GM13976 (cell line): ENCODE results near the gene PHLDB2.

Source experiments
- DNase-seq: peaks from one replicate; pipeline ENCODE4 v3.0.0; 2012; ENCODE audit warnings: low spot score
- in situ Hi-C: fragments of 300-500 bp; cut with MboI; formaldehyde crosslinking; loops from one replicate; pipeline ENCODE4 v1.12.0; 2022; ENCODE audit warnings: low sequenced_read_pairs, mixed read lengths, inconsistent platforms; ENCODE audit not compliant: unreplicated experiment
- TF ChIP-seq, protein P1 (sequence below): IDR thresholded peaks from 2 replicates; pipeline ENCODE4 v1.5.1; 2012; ENCODE audit warnings: borderline replicate concordance, mild to moderate bottlenecking; ENCODE audit not compliant: insufficient read depth; ENCODE audit errors: extremely low read depth, missing control alignments, control extremely low read depth

The PHLDB2 gene

DNA sequence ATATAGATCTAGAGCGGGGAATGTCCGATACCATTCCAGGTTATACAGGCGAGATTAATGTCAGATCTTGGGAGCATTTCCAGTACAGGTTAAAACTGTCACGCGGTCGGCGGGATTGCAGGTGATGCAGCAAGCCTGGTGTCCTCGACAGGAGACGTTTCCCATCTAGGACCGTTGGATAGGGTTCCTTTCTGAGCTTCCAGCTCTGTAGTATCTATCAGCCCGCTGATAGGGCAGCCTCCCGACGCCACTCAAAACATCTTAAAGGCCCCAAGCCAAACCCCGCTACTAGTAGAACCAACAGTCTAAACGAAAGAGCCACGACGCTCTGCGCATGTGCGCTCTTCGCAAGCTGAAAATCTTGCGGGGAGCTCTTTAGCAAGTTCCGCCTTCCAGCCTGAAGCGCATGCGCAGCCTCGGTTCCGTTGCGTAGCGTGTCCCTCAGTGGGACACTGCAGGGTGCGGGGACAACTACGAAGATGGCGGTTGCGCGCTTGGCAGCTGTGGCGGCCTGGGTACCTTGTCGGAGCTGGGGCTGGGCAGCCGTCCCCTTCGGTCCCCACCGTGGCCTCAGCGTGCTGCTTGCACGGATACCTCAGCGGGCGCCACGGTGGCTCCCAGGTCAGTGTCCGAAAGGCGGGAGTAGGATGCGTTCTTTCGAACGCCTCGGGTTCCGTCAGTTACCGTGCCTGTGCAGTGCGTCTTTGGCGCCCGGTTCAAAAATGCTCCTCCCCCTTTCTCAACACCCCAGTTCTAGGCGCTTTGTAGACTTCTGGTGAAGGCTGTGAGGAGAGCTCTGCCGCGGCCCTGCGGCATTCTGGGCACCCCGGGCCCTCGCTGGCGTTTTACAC is 119.7 kb downstream of the PHLDB2 start, which contains the start of gene ABHD10:
ABHD10 (plus strand) TSS at position 444 of the 851 bp plus-strand sequence; CDS start at position 480, 36 bp downstream.
- peak; percentile 90 for DNase-seq
- TF ChIP-seq, protein P1, sequence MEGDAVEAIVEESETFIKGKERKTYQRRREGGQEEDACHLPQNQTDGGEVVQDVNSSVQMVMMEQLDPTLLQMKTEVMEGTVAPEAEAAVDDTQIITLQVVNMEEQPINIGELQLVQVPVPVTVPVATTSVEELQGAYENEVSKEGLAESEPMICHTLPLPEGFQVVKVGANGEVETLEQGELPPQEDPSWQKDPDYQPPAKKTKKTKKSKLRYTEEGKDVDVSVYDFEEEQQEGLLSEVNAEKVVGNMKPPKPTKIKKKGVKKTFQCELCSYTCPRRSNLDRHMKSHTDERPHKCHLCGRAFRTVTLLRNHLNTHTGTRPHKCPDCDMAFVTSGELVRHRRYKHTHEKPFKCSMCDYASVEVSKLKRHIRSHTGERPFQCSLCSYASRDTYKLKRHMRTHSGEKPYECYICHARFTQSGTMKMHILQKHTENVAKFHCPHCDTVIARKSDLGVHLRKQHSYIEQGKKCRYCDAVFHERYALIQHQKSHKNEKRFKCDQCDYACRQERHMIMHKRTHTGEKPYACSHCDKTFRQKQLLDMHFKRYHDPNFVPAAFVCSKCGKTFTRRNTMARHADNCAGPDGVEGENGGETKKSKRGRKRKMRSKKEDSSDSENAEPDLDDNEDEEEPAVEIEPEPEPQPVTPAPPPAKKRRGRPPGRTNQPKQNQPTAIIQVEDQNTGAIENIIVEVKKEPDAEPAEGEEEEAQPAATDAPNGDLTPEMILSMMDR: no peak
- in situ Hi-C loops: no loop called here

- TF ChIP-seq, protein P1: no peak
- in situ Hi-C loops: no loop called here
- peak; percentile 48 for DNase-seq
These were observed 120.5 kb downstream of the PHLDB2 start for GRCh38 chr3:111979434-111980038.

GRCh38 chr3:111980716-111981456 is 121.8 kb downstream of the PHLDB2 start:
- TF ChIP-seq, protein P1: no peak
- no peak for DNase-seq
- in situ Hi-C loops: no loop called here

DNA sequence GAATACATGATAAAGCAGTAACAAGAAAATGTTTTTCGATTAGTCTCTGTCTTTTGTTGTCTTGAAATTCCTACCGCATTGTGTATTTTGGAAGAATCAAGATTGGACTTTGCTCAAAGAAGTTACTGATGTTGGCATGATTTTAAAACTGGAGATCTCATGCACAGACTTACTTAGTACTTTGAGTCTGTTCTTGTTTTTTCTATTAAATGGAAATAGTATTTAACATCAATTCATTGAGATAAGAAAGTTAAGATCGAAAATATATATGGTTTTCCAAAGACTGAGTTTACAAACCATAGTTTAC is 122.3 kb downstream of the PHLDB2 start:
- DNase-seq: no peak
- in situ Hi-C loops: no loop called here
- TF ChIP-seq, protein P1: no peak

DNA sequence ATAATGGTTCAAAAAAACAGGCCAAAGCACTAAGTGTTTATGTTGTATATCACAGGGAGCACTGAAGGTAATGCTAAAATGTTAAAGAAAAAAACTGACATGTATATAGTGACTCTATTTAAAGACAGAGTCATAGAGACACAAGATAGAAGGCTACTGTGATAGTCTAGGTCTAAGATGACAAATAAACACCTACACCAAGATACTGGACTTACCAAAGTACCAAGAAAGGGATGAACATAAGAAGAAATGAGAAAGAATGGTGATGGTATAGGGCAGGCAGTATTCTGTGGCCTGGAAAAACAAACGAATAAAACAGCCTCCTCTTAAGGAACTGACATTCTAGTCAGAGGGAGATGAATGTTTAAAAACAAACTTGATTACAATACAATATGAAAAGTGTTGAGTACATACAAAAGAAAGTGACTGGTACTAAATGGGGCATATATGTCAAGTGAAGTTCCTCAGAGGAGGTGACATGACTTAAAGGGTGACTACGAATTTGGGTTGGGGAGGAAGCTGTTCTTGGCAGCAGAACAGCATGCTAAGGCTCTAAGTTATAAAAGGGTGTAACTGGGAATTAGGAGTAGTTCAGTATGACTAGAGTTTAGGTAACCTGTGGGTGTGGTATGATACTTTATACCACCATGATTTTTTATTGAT is 125.7 kb downstream of the PHLDB2 start:
- no peak for DNase-seq
- in situ Hi-C loops: no loop called here
- TF ChIP-seq, protein P1: no peak

DNA sequence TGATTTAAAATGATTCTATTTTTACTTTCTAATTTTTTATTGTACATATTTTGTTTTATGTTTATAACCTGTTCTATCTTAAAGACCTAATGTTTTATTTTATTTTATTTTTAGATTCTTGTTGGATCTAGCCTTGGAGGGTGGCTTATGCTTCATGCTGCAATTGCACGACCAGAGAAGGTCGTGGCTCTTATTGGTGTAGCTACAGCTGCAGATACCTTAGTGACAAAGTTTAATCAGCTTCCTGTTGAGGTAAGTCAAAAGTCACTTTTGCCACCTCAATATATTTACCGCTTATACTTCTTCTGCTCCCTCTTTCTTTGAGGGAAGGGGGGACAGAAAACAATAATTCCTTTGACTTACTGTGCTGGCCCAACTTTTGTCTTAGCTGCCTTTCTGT is 127.7 kb downstream of the PHLDB2 start:
- TF ChIP-seq, protein P1: no peak
- in situ Hi-C loops: no loop called here
- no peak for DNase-seq
